T-cell (primary cell): ENCODE measurements around the gene HOXD4. TPM values are rescaled to one million over a fixed set of nuclear protein-coding genes. Genes with fewer than 3 reads are reported as not detected.

ENCODE experiments used
- ATAC-seq, 4 experiments: fragments of 200-7000 bp in 3 of 4; fragments of 150-1000 bp in 1 of 4; cut with Tn5 transposase; replicated peaks in 1 of 4; 1 replicate in 3 of 4; 2 replicates in 1 of 4; pipeline ENCODE4 v1.10.0; 2021; ENCODE audit warnings: moderate library complexity in 3 of 4, mild to moderate bottlenecking in 2 of 4, moderate number of reproducible peaks in 1 of 4
- CTCF ChIA-PET, 2 donors: fragments of 300-600 bp; sonication (Branson Sonifier 250); formaldehyde crosslinking; loops; one replicate each; lab custom pipeline; 2022; ENCODE audit warnings: antibody characterized with exemption in 2 of 2; lab: Charles Lee
- POLR2A ChIA-PET, 2 donors: fragments of 300-600 bp; sonication (Branson Sonifier 250); formaldehyde crosslinking; loops; one replicate each; lab custom pipeline; 2022; ENCODE audit warnings: antibody characterized with exemption in 2 of 2; lab: Charles Lee
- DNase-seq, 35 experiments: peaks; one replicate each; pipeline versions ENCODE4 v3.0.0 to v3.0.0-alpha.2; 2013 to 2023
- H3K27ac ChIP-seq: one replicate; pipeline ENCODE4 v1.5.1; 2013; ENCODE audit warnings: low read length
- H3K27me3 ChIP-seq, 2 experiments: replicated peaks in 1 of 2; 1 replicate in 1 of 2; 2 replicates in 1 of 2; pipeline versions ENCODE4 v1.6.1 to v1.7.0; 2013; ENCODE audit warnings: low read length in 1 of 2, mixed read lengths in 1 of 2; ENCODE audit not compliant: control insufficient read depth in 2 of 2, insufficient read depth in 2 of 2; ENCODE audit errors: extremely low read depth in 1 of 2
- H3K36me3 ChIP-seq, 2 donors: 1 replicate in 1 of 2; 2 replicates in 1 of 2; pipeline versions ENCODE4 v1.6.1 to v1.7.0; 2013; ENCODE audit warnings: low read length in 1 of 2; ENCODE audit not compliant: control insufficient read depth in 2 of 2, insufficient read depth in 1 of 2; ENCODE audit errors: extremely low read depth in 1 of 2
- H3K4me1 ChIP-seq, 2 experiments: 1 replicate in 1 of 2; 2 replicates in 1 of 2; pipeline versions ENCODE4 v1.6.1 to v1.7.0; 2013; ENCODE audit warnings: low read length in 2 of 2, mixed read lengths in 1 of 2; ENCODE audit not compliant: insufficient read depth in 2 of 2, control insufficient read depth in 1 of 2; ENCODE audit errors: extremely low read depth in 1 of 2
- H3K4me3 ChIP-seq, 2 donors: 1 replicate in 1 of 2; 2 replicates in 1 of 2; pipeline versions ENCODE4 v1.5.1 to v1.7.0; 2013; ENCODE audit warnings: mild to moderate bottlenecking in 2 of 2, low read length in 1 of 2, moderate library complexity in 1 of 2; ENCODE audit not compliant: control insufficient read depth in 1 of 2; ENCODE audit errors: extremely low read depth in 1 of 2
- H3K9me3 ChIP-seq: 2 replicates; pipeline ENCODE4 v1.7.0; 2013
- H3K27ac Mint-ChIP-seq, 2 donors: one replicate each; pipeline ENCODE4 v1.8.0; 2020 to 2021; ENCODE audit warnings: mild to moderate bottlenecking in 2 of 2, mixed read lengths in 2 of 2
- H3K27me3 Mint-ChIP-seq, 2 donors: one replicate each; pipeline ENCODE4 v1.8.0; 2021 to 2022; ENCODE audit warnings: mixed read lengths in 2 of 2
- H3K36me3 Mint-ChIP-seq: one replicate; pipeline ENCODE4 v1.8.0; 2021; ENCODE audit warnings: mixed read lengths
- H3K4me1 Mint-ChIP-seq, 3 donors: one replicate each; pipeline ENCODE4 v1.8.0; 2020 to 2022; ENCODE audit warnings: mixed read lengths in 3 of 3, mild to moderate bottlenecking in 1 of 3
- H3K4me3 Mint-ChIP-seq, 3 donors: one replicate each; pipeline ENCODE4 v1.8.0; 2020 to 2022; ENCODE audit warnings: mild to moderate bottlenecking in 3 of 3, mixed read lengths in 3 of 3, moderate library complexity in 3 of 3
- H3K9me3 Mint-ChIP-seq, 3 donors: one replicate each; pipeline ENCODE4 v1.8.0; 2020 to 2022; ENCODE audit warnings: mixed read lengths in 3 of 3
- WGBS: methylation state at CpG from one replicate; pipeline ENCODE4 v1.1.5; 2013; ENCODE audit warnings: missing lambda C conversion rate; ENCODE audit not compliant: insufficient coverage; 5-methylcytosine and 5-hydroxymethylcytosine counted together
- total RNA-seq, 35 experiments: library from RNA in 6 of 35; stranded (reverse) in 6 of 35; fragments of 120-200 nt in 1 of 35; gene quantifications; one replicate each; pipeline versions ENCODE4 v1.2.1 to v1.2.4 and lab custom pipeline; 2013 to 2026

HOXD4 gene
- total RNA-seq, 5 donors from 2014 or later (not counting 1 experiment from before 2014, with no cell fraction given): not detected

DNA sequence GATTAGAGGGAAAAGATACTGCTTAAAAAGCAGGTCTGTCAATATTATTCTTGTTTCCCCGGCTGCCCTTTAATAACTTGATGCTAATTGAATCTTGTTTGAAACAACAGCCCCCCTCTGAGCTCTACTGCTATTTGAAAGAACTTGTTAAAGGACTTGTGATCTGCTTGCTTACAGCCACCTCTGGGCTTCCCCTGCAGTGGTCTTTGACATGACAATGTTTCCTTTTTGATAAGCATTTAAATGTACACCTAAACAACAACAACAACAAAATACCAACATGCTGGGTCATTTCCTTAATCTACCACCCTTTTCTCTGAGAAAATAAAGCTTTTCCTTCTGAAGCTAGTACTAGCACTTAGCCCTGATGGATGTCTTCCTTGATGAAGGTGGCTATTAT, 41.0 kb downstream of the HOXD4 start:
- Mint-ChIP-seq H3K36me3 (no peaks in the 10 kb centered on the region), H3K27me3 (peaks cover 71 to 73% of the 10 kb centered on the region in 2 donors), H3K9me3 (no peaks in the 10 kb centered on the region), H3K27ac (no peak overlapping the region), H3K4me3 (no peak overlapping the region), H3K4me1 (peaks cover 16 to 21% (median 19%) of the 10 kb centered on the region in 3 donors)
- no CpG with 5 or more reads among the region's 1 CpG for WGBS
- Histone ChIP-seq H3K27ac (no peak overlapping the region), H3K36me3 (no peaks in the 10 kb centered on the region), H3K4me1 (peaks cover 18 to 23% of the 10 kb centered on the region in 2 experiments), H3K4me3 (no peak overlapping the region), H3K27me3 (peaks cover 38 to 46% of the 10 kb centered on the region in 2 experiments), H3K9me3 (no peaks in the 10 kb centered on the region)
- POLR2A ChIA-PET: no interaction called here
- CTCF ChIA-PET: no interaction called here
- no peak for ATAC-seq
- no peak for DNase-seq

GRCh38 chr2:176193048-176193447, 41.7 kb downstream of the HOXD4 start:
- POLR2A ChIA-PET: no interaction called here
- no peak for ATAC-seq
- Mint-ChIP-seq H3K27ac (no peak overlapping the region), H3K36me3 (no peaks in the 10 kb centered on the region), H3K27me3 (peaks cover 70 to 73% of the 10 kb centered on the region in 2 donors), H3K4me1 (peaks cover 9 to 14% (median 12%) of the 10 kb centered on the region in 3 donors), H3K9me3 (no peaks in the 10 kb centered on the region), H3K4me3 (no peak overlapping the region)
- no CpG with 5 or more reads among the region's 1 CpG for WGBS
- H3K36me3 ChIP-seq: no peaks in the 10 kb centered on the region
- no peak overlapping the region for H3K4me3 ChIP-seq
- CTCF ChIA-PET: no interaction called here
- H3K27me3 ChIP-seq: peaks cover 35 to 44% of the 10 kb centered on the region in 2 experiments
- H3K27ac ChIP-seq: no peak overlapping the region
- peaks cover 12 to 18% of the 10 kb centered on the region in 2 experiments for H3K4me1 ChIP-seq
- H3K9me3 ChIP-seq: no peaks in the 10 kb centered on the region
- no peak for DNase-seq

GRCh38 chr2:176199902-176200301, 48.6 kb downstream of the HOXD4 start:
- no peaks in the 10 kb centered on the region for H3K4me1 Mint-ChIP-seq
- Histone ChIP-seq H3K9me3 (no peaks in the 10 kb centered on the region), H3K36me3 (no peaks in the 10 kb centered on the region), H3K4me1 (no peaks in the 10 kb centered on the region), H3K27me3 (peaks cover 5 to 32% of the 10 kb centered on the region in 2 experiments), H3K27ac (no peak overlapping the region), H3K4me3 (no peak overlapping the region)
- no peaks in the 10 kb centered on the region for H3K36me3 Mint-ChIP-seq
- ATAC-seq (no peak), DNase-seq (no peak)
- H3K4me3 Mint-ChIP-seq: no peak overlapping the region
- ChIA-PET POLR2A (interaction anchor here in 1 of 2 donors (0.6 kb wide), 2 partner anchors 42 to 225 kb away, joined by 3 to 5 read pairs; no protein-coding TSS in a partner anchor), CTCF (interaction anchor here (0.6 kb wide), 2 partner anchors 155 to 223 kb away, joined by 3 read pairs; no protein-coding TSS in a partner anchor)
- H3K9me3 Mint-ChIP-seq: peaks cover 0 to 7% (median 3%) of the 10 kb centered on the region in 3 donors
- no peak overlapping the region for H3K27ac Mint-ChIP-seq
- peaks cover 51 to 55% of the 10 kb centered on the region in 2 donors for H3K27me3 Mint-ChIP-seq

DNA sequence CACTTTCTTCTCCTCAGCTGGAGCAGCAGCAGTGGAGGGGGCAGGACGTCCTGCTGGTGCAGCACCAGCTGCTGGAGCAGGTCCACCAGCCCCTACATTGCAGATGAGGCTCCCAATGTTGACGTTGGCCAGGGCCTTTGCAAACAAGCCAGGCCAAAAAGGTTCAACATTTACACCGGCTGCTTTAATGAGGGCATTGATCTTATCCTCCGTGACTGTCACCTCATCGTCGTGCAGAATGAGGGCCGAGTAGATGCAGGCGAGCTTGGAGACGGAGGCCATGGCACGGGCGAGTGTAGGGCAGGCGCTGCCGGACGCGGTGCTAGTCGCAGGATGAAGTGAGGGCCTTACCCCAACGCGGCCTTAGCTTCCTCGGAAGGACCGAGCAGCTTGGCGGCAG, 49.6 kb downstream of the HOXD4 start:
- no peaks in the 10 kb centered on the region for H3K4me1 Mint-ChIP-seq
- no peak for ATAC-seq
- Histone ChIP-seq H3K27me3 (peaks cover 5 to 29% of the 10 kb centered on the region in 2 experiments), H3K36me3 (no peaks in the 10 kb centered on the region), H3K9me3 (no peaks in the 10 kb centered on the region), H3K4me3 (no peak overlapping the region), H3K27ac (no peak overlapping the region), H3K4me1 (no peaks in the 10 kb centered on the region)
- H3K9me3 Mint-ChIP-seq: peaks cover 0 to 11% (median 3%) of the 10 kb centered on the region in 3 donors
- peaks cover 44 to 48% of the 10 kb centered on the region in 2 donors for H3K27me3 Mint-ChIP-seq
- H3K4me3 Mint-ChIP-seq: no peak overlapping the region
- 71% methylated on average over 16 of the region's 21 CpGs for WGBS
- no peak for DNase-seq
- no peaks in the 10 kb centered on the region for H3K36me3 Mint-ChIP-seq
- CTCF ChIA-PET: interaction anchor here in 1 of 2 donors (0.5 kb wide), 1 partner anchor 150 kb away, joined by 3 read pairs; no protein-coding TSS in a partner anchor
- no peak overlapping the region for H3K27ac Mint-ChIP-seq
- POLR2A ChIA-PET: no interaction called here

DNA sequence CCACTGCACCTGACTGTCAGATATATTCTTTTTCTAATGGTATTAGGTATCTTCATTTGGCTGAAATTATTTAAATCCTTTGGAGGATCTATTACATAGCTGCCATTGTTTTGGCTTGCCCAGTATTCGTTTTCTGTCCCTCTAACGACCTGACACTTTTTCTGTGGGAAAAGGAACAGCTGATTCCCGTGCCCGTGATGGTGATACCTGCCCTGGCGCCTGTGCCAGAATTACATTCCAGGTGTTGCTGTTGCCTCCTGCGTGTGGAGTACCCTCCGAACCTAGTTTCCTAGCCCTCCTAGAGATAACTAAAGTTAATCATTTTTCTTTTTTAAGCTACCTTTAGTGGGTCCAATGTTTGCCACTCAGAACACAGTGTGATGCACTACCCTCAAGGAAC, 51.1 kb downstream of the HOXD4 start:
- H3K4me3 ChIP-seq: no peak overlapping the region
- Mint-ChIP-seq H3K36me3 (no peaks in the 10 kb centered on the region), H3K9me3 (peaks cover 0 to 11% (median 3%) of the 10 kb centered on the region in 3 donors), H3K27ac (no peak overlapping the region), H3K27me3 (peaks cover 36 to 38% of the 10 kb centered on the region in 2 donors), H3K4me1 (no peaks in the 10 kb centered on the region), H3K4me3 (no peak overlapping the region)
- CTCF ChIA-PET: interaction anchor here (0.5 to 1.0 kb wide), 2 partner anchors 22 to 370 kb away, joined by 3 to 4 read pairs; no protein-coding TSS in a partner anchor
- no peaks in the 10 kb centered on the region for H3K4me1 ChIP-seq
- H3K27me3 ChIP-seq: peaks cover 2 to 24% of the 10 kb centered on the region in 2 experiments
- DNase-seq (no peak), ATAC-seq (no peak)
- no peak overlapping the region for H3K27ac ChIP-seq
- POLR2A ChIA-PET: no interaction called here
- no peaks in the 10 kb centered on the region for H3K9me3 ChIP-seq
- 78% methylated on average over 5 of the region's 7 CpGs for WGBS
- H3K36me3 ChIP-seq: no peaks in the 10 kb centered on the region

Other genes with a start within 250 kb of the HOXD4 start
- gene LNPK, start 149.3 kb upstream of the HOXD4 start, total RNA-seq: 10 to 100 TPM; 19.2 to 28.2 (median 22.1) TPM
- gene EVX2, start 67.6 kb upstream of the HOXD4 start, total RNA-seq: not detected
- not detected for gene HOXD13, start 58.8 kb upstream of the HOXD4 start, total RNA-seq
- gene HOXD12, start 51.8 kb upstream of the HOXD4 start, total RNA-seq: not detected
- gene HOXD11, start 44.3 kb upstream of the HOXD4 start, total RNA-seq: not detected
- not detected for gene HOXD10, start 34.8 kb upstream of the HOXD4 start, total RNA-seq
- gene HOXD9, start 28.8 kb upstream of the HOXD4 start, total RNA-seq: under 1 TPM in 2 of 5 donors, not detected in 3; 0.13 to 0.15 TPM
- gene HOXD8, start 21.8 kb upstream of the HOXD4 start, total RNA-seq: not detected
- under 1 TPM in 1 of 5 donors, not detected in 4; 0.44 TPM for gene HOXD3, start 5.8 kb downstream of the HOXD4 start, total RNA-seq
- not detected for gene HOXD1, start 37.1 kb downstream of the HOXD4 start, total RNA-seq
- gene MTX2, start 117.9 kb downstream of the HOXD4 start, total RNA-seq: 1 to 10 TPM; 6.6 to 9.9 (median 9.4) TPM